Measurements from ENCODE around the gene GCC2.

The GCC2 gene

GRCh38 chr2:108538000-108538625, 89.1 kb downstream of the GCC2 start:
- peak overlapping the region; percentile 45 for H3K27ac ChIP-seq
- TF ChIP-seq, protein P1, sequence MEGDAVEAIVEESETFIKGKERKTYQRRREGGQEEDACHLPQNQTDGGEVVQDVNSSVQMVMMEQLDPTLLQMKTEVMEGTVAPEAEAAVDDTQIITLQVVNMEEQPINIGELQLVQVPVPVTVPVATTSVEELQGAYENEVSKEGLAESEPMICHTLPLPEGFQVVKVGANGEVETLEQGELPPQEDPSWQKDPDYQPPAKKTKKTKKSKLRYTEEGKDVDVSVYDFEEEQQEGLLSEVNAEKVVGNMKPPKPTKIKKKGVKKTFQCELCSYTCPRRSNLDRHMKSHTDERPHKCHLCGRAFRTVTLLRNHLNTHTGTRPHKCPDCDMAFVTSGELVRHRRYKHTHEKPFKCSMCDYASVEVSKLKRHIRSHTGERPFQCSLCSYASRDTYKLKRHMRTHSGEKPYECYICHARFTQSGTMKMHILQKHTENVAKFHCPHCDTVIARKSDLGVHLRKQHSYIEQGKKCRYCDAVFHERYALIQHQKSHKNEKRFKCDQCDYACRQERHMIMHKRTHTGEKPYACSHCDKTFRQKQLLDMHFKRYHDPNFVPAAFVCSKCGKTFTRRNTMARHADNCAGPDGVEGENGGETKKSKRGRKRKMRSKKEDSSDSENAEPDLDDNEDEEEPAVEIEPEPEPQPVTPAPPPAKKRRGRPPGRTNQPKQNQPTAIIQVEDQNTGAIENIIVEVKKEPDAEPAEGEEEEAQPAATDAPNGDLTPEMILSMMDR (conservative IDR thresholded peaks at IDR 0.05; ENCODE audit: low read depth), result no peak
- peak; percentile 48 for DNase-seq (ENCODE audit: low spot score)
- CTCF ChIA-PET, result interaction anchor here (0.5 kb wide), 1 partner anchor 109 kb away, joined by 3 read pairs; no protein-coding TSS in a partner anchor
- POLR2A ChIA-PET (ENCODE audit: low non-redundant PET), result no interaction called here

GRCh38 chr2:108541451-108541850, 92.4 kb downstream of the GCC2 start:
- no peak for DNase-seq (ENCODE audit: low spot score)
- ChIA-PET POLR2A (ENCODE audit: low non-redundant PET) (no interaction called here), CTCF (interaction anchor here (0.9 to 1.1 kb wide), 2 partner anchors 95 to 96 kb away, joined by 3 read pairs; no protein-coding TSS in a partner anchor)
- H3K27ac ChIP-seq, result no peak overlapping the region
- TF ChIP-seq, protein P1 (conservative IDR thresholded peaks at IDR 0.05; ENCODE audit: low read depth), result no peak

- ChIA-PET CTCF (interaction anchor here (1.1 kb wide), 1 partner anchor 95 kb away, joined by 3 read pairs; no protein-coding TSS in a partner anchor), POLR2A (ENCODE audit: low non-redundant PET) (no interaction called here)
- H3K27ac ChIP-seq, result no peak overlapping the region
- DNase-seq (ENCODE audit: low spot score), result no peak
- TF ChIP-seq, protein P1 (conservative IDR thresholded peaks at IDR 0.05; ENCODE audit: low read depth), result no peak
Observed at GRCh38 chr2:108542071-108542470, 93.1 kb downstream of the GCC2 start.

GRCh38 chr2:108547606-108548005, 98.6 kb downstream of the GCC2 start:
- TF ChIP-seq, protein P1 (conservative IDR thresholded peaks at IDR 0.05; ENCODE audit: low read depth), result no peak
- DNase-seq (ENCODE audit: low spot score), result no peak
- ChIA-PET CTCF (interaction anchor here (0.7 kb wide), 1 partner anchor 64 kb away, joined by 4 read pairs; no protein-coding TSS in a partner anchor), POLR2A (ENCODE audit: low non-redundant PET) (no interaction called here)
- no peak overlapping the region for H3K27ac ChIP-seq

DNA sequence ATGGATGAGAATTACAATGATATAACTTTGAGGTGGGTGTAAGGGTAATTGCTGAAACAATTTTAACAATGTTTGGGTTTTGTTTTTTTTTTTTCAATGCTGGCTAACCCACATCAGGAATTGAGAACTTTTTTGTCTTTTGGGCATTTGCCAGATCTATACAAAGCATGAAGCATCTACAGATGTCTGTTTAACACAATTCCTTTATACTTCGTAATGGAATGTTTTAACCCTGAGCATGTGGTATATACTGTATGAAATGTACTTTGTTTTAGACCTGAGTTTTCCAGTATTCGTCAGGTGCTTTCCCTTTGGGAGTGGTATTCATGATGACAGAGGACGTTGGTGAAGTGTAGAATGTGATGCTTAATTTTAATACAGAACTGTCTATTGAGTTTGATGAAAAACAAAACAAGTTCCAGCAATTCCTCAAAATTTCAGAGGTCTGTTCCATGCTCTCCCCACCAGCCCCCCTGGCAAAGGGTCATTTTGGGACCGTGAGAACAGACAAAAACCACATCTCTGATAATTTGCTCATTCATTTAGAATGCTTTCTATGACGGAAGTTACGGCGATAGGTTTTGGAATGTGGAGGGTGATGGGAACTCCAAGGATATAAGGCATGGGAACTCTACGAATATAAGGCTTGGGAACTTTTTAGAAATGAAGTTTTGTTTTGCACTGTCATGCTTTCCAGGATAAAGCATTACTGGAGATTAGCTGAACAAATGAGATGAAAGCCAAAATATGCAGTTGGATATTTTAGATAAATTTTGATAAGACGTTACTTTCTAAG, 99.4 kb downstream of the GCC2 start:
- TF ChIP-seq, protein P1 (conservative IDR thresholded peaks at IDR 0.05; ENCODE audit: low read depth), result no peak
- CTCF ChIA-PET, result interaction anchor here (1.9 kb wide), 1 partner anchor 13 kb away, joined by 6 read pairs; no protein-coding TSS in a partner anchor
- H3K27ac ChIP-seq, result no peak overlapping the region
- POLR2A ChIA-PET (ENCODE audit: low non-redundant PET), result no interaction called here
- DNase-seq (ENCODE audit: low spot score), result no peak

DNA sequence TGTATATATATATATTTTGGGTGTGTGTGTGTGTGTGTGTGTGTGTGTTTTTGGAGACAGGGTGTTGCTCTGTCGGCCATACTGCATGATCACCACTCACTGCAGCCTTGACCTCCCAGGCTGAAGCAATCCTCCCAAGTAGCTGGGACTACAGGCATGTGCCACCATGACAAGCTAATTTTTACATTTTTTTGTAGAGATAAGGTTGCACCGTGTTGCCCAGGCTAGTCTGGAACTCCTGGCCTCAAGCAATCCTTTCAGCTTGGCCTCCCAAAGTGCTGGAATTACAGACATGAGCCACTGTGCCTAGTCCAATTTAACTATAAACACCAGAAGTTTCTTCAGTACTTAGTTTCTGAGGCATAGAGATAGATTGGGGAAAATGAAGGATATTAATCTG, 103.6 kb downstream of the GCC2 start:
- TF ChIP-seq, protein P1 (conservative IDR thresholded peaks at IDR 0.05; ENCODE audit: low read depth), result no peak
- CTCF ChIA-PET, result no interaction called here
- POLR2A ChIA-PET (ENCODE audit: low non-redundant PET), result no interaction called here
- no peak for DNase-seq (ENCODE audit: low spot score)
- no peak overlapping the region for H3K27ac ChIP-seq
